ENCODE measurements around the gene LAMB1.
"Not testable (repeated sequence)": the region's sequence is repeated elsewhere in the genome, so short reads cannot be mapped to it uniquely, and the experiment has no call there.

Gene LAMB1

GRCh38 chr7:107945332-107945731, 57.6 kb downstream of the LAMB1 start:
- no peak for DNase-seq (ENCODE audit: low spot score)

- no peak for DNase-seq (ENCODE audit: low spot score)
Observed at GRCh38 chr7:107944411-107945169, 58.4 kb downstream of the LAMB1 start.

DNA sequence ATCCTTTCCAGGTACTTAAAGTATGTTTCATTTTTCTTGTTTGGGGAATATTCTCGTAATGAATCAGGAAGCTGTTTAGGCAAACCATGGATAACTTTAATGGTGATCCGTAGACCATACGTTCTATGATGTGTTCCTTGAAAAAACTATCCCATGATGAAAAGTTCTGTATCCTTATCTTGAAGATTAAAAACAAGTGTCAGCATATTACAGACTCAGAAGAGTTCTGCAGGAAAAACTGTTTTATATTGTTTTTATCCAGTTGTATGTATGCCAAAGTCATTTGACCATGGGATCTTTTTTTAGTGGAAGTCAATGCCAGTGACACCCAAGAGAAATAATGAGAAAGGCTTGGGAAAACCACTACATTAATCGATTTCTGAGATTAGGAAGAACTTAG, 59.9 kb downstream of the LAMB1 start:
- no peak for DNase-seq (ENCODE audit: low spot score)

DNA sequence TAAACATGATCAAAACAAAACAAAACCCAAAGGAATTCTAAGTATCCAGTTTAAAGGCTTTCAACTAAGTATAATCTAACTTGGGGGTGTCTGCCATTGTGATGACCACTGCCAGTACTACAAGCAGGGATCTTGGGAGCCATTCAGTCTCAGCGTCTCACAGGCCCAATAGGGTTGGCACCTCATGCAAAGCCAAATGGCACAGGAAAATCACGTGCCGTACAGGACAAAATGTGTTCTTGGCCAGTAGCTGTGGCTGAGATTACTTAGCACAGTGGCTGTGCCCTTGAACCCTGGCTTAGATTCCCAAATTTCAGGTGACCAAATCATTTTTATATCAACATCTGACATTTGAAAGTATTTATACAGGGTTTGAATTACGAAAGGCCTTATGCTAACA, 62.0 kb downstream of the LAMB1 start:
- DNase-seq (ENCODE audit: low spot score) = no peak

DNA sequence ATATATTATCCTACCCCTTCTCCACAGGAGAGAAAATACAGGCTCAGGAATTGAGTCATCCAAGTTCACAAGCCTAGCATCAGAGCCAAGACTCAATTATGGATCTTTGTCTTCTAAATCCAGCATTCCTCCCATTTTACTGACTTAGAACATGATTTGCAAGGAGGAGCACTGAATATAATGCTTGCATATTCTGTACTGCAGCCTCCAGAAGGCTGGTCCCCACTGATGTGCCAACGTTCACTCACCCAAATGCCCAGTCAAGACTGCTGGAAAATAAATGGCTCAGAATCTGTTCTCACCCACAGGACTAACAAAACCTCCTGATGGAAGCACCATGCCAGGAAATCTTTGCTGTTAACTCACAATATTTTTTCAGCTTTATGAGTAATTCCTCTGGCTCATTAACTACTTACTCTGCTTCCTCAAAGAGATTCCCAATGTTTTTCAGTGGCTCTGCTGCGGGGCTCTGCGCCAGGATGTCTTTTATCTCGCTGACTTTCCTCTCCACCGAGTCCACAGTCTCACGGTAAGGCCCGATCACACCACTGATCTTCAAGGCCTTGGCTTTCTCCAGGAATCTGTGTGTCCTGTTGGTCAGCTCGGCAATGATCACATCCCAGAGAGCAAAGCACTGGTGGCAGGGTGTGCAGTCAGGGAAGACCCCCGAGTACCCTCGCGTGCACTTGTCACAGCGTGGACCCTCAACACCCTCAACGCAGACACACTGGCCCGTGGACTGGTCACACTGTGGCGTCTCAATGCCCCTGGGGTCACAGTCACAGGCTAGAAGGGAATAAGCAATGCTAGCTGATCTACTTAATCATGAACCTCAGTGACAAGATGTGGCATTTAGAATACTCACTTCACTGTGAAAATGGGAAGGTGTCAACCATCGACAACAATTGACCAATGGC, 63.1 kb downstream of the LAMB1 start:
- DNase-seq (ENCODE audit: low spot score) = no peak

GRCh38 chr7:107938456-107939250, 64.3 kb downstream of the LAMB1 start:
- DNase-seq (ENCODE audit: low spot score) = no peak

GRCh38 chr7:107937531-107937930, 65.4 kb downstream of the LAMB1 start:
- DNase-seq (ENCODE audit: low spot score) = no peak

DNA sequence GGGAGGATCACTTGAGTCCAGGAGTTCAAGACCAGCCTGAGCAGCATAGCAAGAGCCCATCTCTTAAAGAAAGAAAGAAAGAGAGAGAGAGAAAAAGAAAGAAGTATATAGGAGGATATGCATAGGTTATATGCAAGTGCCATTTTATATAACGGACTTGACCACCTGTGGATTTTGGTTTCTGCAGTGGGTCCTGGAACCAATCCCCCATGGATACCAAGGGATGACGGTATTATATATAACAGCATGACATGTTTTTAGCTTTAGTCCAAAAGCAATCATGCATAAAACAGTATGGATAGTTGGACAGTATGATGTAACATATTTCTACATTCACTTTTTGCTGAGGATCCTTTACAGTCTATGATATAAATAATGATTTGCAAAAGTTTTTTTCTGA, 66.6 kb downstream of the LAMB1 start:
- DNase-seq (ENCODE audit: low spot score) = no peak

- DNase-seq (ENCODE audit: low spot score) = no peak
Observed at GRCh38 chr7:107934991-107935770, 67.8 kb downstream of the LAMB1 start.

DNA sequence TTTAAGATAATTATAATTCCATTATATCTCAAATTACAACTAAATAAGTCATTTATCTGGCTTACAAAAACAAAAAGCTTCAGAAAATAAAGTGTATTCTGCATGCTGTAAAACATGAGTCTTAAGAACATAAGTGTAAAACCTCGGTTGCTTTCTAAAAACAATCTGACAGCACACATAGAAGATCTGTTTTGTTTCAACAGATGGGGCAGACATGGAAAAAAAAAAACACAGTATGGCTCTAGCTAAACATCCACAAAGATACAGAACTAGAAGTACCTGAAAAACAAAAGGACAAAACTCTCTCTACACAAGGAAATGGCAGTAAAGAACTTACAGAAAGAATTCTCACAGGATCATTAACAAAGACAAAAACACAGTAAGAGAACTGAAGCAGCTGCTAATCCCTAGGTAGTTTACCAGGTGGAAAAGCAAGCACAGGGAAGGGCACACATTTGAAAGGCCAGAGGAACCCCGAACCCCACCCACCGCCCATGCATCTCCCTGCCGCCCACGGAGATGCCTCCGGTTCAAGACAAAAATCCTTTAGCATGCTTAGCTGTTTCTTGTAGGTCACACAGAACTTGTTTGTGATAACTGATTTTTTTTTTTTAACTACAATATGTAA, 69.5 kb downstream of the LAMB1 start:
- no peak for DNase-seq (ENCODE audit: low spot score)

GRCh38 chr7:107932805-107933204, 70.2 kb downstream of the LAMB1 start:
- no peak for DNase-seq (ENCODE audit: low spot score)

DNA sequence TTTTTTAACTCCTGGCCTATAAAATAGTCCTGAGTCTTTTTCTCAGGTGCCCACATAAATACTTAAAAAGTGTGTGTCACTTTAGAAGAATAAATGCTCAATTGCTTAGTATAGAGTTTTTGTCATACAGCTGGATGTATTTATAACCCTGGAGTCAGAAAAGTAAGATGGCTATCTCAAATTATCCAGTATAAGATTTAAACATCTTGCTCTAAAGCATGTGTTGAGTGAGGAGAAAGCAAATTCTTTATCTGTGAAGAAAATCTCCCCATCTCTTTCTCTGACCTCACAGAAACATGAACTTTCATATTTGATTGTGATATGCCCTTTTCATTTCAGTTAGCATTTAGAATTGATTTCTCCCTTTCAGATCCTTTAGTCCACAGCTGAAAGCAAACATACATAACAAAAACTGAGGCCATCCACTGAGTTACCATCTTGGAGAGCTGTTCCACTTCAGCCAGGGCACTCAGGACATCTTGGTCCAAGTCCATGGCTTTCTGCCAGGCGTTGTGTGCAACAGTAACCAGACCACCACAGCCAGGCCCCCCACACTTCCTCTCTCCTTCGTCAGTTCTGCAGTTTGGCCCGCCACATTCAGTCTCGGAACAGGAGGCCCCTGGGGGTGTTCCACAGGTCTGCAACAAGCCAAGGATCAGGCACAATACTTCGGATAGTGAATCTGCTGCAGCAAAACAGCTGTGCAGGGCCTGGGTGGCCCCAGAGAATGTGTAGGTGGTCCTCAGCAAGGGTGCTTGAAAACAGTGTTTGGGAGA, 71.0 kb downstream of the LAMB1 start:
- no peak for DNase-seq (ENCODE audit: low spot score)

DNA sequence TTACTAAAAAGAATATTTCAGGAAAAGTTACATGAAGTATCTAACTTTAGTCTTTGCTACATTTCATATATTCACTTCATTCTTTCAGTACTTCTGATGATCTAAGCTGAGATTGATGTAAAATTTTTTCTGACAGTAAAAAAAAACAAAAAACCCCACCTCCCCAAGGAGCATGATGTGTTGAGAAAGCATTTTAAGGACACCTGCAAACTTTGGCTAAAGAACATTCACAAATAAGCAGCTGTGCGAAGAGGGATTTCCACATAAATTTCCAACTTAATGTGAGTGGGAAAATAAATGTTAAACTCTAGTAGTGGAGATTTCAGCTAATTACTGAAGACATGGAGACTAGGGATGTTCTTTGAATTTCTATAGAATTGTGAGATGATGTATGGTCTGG, 76.5 kb downstream of the LAMB1 start:
- no peak for DNase-seq (ENCODE audit: low spot score)

DNA sequence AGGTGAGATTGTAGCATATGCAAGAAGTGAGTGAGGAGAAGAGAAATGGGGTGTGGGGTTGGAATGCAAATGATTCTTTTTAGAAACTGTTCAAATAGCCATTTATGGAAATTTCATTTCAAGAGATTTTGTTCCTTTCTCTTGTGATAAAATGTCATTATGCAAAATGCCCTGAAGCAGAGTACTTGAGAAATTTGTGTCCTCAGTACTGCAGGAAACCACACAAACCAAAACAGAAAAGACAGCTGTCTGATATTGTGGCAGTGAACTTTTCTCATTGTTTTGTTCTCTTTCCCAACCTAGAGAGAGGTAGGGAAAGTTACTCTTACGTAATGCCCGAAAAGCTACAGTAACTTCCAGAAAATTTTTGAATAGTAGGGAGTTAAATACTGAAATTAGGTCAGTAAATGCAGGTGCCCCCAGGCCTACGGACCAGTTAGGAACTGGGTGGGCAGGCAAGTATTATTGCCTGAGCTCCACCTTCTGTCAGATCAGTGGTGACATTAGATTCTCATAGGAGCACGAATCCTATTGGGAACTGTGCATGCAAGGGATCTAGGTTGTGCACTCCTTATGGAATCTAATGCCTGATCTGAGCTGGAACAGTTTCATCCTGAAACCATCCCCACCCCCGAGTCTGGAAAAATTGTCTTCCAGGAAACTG, 78.0 kb downstream of the LAMB1 start:
- DNase-seq (ENCODE audit: low spot score) = peak; percentile 5

DNA sequence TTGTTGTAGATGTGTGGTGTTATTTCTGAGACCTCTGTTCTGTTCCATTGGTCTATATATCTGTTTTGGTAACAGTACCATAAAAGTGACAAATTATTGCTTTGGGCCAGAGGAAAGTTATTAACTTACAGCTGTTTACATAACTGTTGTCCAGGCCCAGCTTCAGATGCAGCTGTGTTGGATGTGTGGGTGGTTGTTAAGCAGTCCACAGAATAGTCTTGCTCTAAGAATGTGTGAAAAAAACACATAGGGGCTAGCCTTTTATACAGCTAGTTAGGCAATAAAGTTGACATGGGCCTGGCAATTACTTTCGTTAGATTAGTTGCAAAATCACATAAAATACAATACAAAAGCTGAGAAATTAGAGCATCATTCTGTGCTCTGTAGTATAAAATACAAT, 80.1 kb downstream of the LAMB1 start:
- no peak for DNase-seq (ENCODE audit: low spot score)

GRCh38 chr7:107921826-107922225, 81.1 kb downstream of the LAMB1 start:
- not testable (repeated sequence) for DNase-seq (ENCODE audit: low spot score)

DNA sequence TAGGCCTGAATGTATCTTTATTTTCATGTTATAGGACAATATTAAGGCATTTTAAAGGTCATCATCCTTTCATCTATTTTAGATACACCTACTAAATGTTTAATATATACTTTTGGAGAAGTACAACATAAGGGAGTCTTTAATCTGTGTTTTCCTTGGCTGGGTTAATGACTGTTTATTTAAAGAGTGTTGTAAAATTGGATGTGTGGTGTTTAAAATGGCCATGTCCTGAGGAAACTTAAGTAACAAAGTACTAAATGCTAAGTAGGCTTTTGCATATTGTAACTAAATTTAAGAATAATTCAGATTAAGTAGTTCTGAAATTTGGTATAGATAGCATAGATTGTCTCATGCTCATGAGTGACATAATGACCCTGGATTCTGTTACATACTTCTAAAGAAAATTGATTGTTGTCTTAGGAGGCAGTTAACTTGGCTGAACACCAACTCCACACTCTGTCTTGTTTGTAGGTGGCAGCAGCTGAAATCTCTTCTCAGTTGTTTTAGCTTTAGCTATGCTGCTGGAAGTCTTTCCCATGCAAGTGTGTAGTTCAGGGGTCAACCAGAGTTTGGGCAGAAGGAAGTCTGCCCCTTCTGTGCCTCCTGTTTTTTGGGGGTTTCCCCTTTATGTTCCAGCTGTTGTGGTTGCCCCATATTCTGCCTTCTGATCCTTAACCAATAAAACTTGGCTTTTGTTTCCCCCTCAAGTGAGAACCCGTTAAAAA, 82.8 kb downstream of the LAMB1 start:
- DNase-seq (ENCODE audit: low spot score) = no peak

- no peak for DNase-seq (ENCODE audit: low spot score)
Observed at GRCh38 chr7:107918948-107919347, 84.0 kb downstream of the LAMB1 start.

Data from activated CD4-positive, alpha-beta T cell treated with anti-CD3 and anti-CD28 coated beads, Interleukin-2, Interleukin-4, amounts not matched to agents 100 ng/mL and 50 ng/mL, durations not matched to agents 16 hours and 8 hours (primary cell).